ACC112 (cell line): ENCODE measurements around the gene SERPINB5.
A peak's percentile ranks its signal among the peaks of the same experiment; 100 is the strongest.

ENCODE experiments used
- H2AFZ ChIP-seq: fragments of 200-600 bp; sonication (generic); one replicate; pipeline ENCODE4 v1.6.0; 2017; ENCODE audit warnings: antibody characterized with exemption, low read length; ENCODE audit not compliant: unreplicated experiment
- H3K27ac ChIP-seq: fragments of 200-600 bp; sonication (generic); 2 replicates; pipeline ENCODE4 v1.5.1; 2014; ENCODE audit warnings: low read depth, mild to moderate bottlenecking, antibody characterized with exemption, low read length, moderate library complexity
- H3K27me3 ChIP-seq: fragments of 200-600 bp; sonication (generic); 2 replicates; pipeline ENCODE4 v1.6.1; 2014; ENCODE audit warnings: mild to moderate bottlenecking, antibody characterized with exemption, low read length, moderate library complexity, mixed read lengths; ENCODE audit not compliant: insufficient read depth
- H3K36me3 ChIP-seq: fragments of 200-600 bp; sonication (generic); 2 replicates; pipeline ENCODE4 v1.6.1; 2016; ENCODE audit warnings: mild to moderate bottlenecking, antibody characterized with exemption, low read length, moderate library complexity, mixed read lengths; ENCODE audit not compliant: insufficient read depth
- H3K4me1 ChIP-seq: fragments of 200-600 bp; sonication (generic); one replicate; pipeline ENCODE4 v1.6.1; 2016; ENCODE audit warnings: low read length, mixed read lengths; ENCODE audit not compliant: insufficient read depth, unreplicated experiment, control insufficient read depth
- H3K4me3 ChIP-seq: fragments of 200-600 bp; sonication (generic); 2 replicates; pipeline ENCODE4 v1.5.1; 2014; ENCODE audit warnings: mild to moderate bottlenecking, low read depth, low read length
- H3K79me2 ChIP-seq: fragments of 200-600 bp; sonication (generic); one replicate; pipeline ENCODE4 v1.6.0; 2016; ENCODE audit warnings: low read length; ENCODE audit not compliant: control insufficient read depth, unreplicated experiment, insufficient read depth

Gene SERPINB5

GRCh38 chr18:63550068-63550467 is 73.3 kb downstream of the SERPINB5 start:
- Histone ChIP-seq H3K4me1 (peaks cover 10% of the 10 kb centered on the region), H3K27ac (no peak overlapping the region), H2AFZ (no peak overlapping the region), H3K27me3 (no peaks in the 10 kb centered on the region), H3K36me3 (no peaks in the 10 kb centered on the region), H3K4me3 (no peak overlapping the region), H3K79me2 (no peaks in the 10 kb centered on the region)

DNA sequence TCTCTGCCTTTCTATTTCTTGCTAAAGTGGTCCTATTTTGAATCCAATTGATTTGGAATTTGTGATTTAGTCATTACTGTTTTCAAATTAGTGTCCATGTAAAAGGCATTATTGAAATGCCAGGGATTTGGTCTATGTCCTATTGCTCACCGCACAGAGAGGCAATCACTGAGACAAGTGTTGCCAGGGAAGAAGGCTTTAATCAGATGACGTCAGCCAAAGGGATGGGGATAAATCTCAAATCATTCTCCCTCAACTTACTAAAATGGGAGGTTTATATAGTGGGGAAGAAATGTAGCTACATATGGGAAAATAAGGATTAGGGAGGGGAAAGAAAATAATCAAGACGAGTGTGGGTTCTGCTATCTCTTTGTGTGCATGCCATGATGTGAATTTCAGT is 75.0 kb downstream of the SERPINB5 start:
- Histone ChIP-seq H2AFZ (no peak overlapping the region), H3K27me3 (no peaks in the 10 kb centered on the region)

DNA sequence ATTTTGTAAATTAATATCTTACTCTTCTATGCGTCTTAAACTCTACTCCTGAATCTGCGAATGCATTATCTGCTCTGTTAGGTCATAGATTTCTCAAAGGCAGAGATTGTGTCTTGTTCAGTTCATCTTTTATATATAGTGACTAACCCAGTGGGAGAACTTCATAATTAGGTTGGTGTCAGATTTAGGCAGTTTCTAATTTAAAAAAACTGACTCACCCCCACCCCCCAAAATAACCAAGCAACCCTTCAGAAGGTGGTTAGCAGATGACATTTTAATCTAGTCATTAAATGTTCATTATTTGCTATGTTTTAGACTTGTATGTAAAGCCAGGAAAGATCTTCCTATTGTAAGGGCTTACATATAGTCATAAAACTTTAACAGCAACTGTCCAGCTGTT is 75.8 kb downstream of the SERPINB5 start:
- H3K79me2 ChIP-seq, result no peaks in the 10 kb centered on the region
- peaks cover 10% of the 10 kb centered on the region for H3K4me1 ChIP-seq
- no peaks in the 10 kb centered on the region for H3K36me3 ChIP-seq
- H2AFZ ChIP-seq, result no peak overlapping the region
- no peaks in the 10 kb centered on the region for H3K27me3 ChIP-seq
- peak overlapping the region; percentile 38 for H3K27ac ChIP-seq
- H3K4me3 ChIP-seq, result no peak overlapping the region

More for the DNA sequence above, 75.0 kb downstream of the SERPINB5 start:
- no peaks in the 10 kb centered on the region for H3K36me3 ChIP-seq
- H3K4me3 ChIP-seq, result no peak overlapping the region
- no peak overlapping the region for H3K27ac ChIP-seq
- H3K79me2 ChIP-seq, result no peaks in the 10 kb centered on the region
- H3K4me1 ChIP-seq, result peaks cover 10% of the 10 kb centered on the region

DNA sequence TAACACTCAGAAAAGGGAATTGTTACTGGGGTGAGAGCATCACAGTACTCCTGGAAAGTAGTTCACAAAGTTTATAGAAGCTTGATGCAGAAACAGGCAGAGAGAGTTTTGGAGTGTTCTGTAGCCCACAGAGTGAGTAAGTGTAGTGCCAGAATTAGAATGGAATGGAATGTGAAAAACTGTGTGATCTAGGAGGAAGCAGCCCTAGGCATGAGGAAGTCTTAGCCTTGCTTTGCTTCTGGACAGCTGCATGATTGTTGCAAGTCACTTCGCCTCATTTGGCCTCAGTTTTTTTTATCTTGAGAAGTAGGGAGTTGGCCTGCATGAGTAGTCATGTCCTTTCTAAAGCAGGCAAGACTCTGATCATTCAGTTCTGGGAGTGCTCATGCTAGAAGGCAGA is 76.3 kb downstream of the SERPINB5 start:
- H3K36me3 ChIP-seq, result no peaks in the 10 kb centered on the region
- no peaks in the 10 kb centered on the region for H3K27me3 ChIP-seq
- no peaks in the 10 kb centered on the region for H3K79me2 ChIP-seq
- peaks cover 10% of the 10 kb centered on the region for H3K4me1 ChIP-seq
- peak overlapping the region; percentile 38 for H3K27ac ChIP-seq
- no peak overlapping the region for H3K4me3 ChIP-seq
- H2AFZ ChIP-seq, result no peak overlapping the region
